ENCODE measurements around the gene ITPR3. TPM values are rescaled to one million over a fixed set of nuclear protein-coding genes. Genes with fewer than 3 reads are reported as not detected.

The ITPR3 gene
- total RNA-seq, 1 experiment from 2014 or later = 103 TPM

DNA sequence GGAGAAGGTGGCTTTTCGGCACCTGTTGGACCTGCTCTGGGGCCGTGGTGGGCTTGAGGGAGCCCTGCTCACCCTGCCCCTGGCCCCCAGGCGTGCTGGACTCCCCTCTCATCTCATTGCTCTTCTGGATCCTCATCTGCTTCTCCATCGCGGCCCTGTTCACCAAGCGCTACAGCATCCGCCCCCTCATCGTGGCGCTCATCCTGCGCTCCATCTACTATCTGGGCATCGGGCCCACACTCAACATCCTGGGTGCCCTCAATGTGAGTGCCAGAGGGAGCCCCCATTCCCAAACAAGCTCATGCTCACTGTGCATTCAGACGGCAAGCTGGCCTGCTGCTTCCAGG is 68.0 kb downstream of the ITPR3 start:
- ChIA-PET RAD21 (ENCODE audit: low non-redundant PET in 1 of 2, low total read pairs in 2 of 2, uncharacterized antibody in 2 of 2, unreplicated experiment in 2 of 2) (no interaction called here), POLR2A (no interaction called here), CTCF (interaction anchor here (1.6 kb wide), 1 partner anchor 11 kb away, joined by 6 read pairs; no protein-coding TSS in a partner anchor)
- H3K4me2 ChIP-seq (ENCODE audit: low read length) = no peak overlapping the region
- no peak overlapping the region for H2AFZ ChIP-seq (ENCODE audit: low read depth, low read length, poor library complexity, severe bottlenecking)
- no peaks in the 10 kb centered on the region for H3K9me3 ChIP-seq (ENCODE audit: control insufficient read depth in 1 of 2, insufficient read depth in 1 of 2, low read depth in 1 of 2, low read length in 2 of 2)
- intact Hi-C loops (cut with micrococcal nuclease) = no loop called here
- no peak for ATAC-seq
- H3K9ac ChIP-seq (ENCODE audit: low read length) = no peak overlapping the region
- no peak for DNase-seq (ENCODE audit: low read depth, low spot score)
- no peaks in the 10 kb centered on the region for H4K20me1 ChIP-seq (ENCODE audit: insufficient read depth)
- BruUV-seq (replicated peaks) = no TSS peak
- no peak overlapping the region for H3K27ac ChIP-seq (ENCODE audit: low read depth, low read length)
- no peaks in the 10 kb centered on the region for H3K9me2 ChIP-seq (ENCODE audit: insufficient read depth)
- no peak overlapping the region for H3K4me3 ChIP-seq (replicated peaks in 1 of 2; ENCODE audit: low read depth in 1 of 2, low read length in 2 of 2)
- H3K4me1 ChIP-seq (ENCODE audit: control insufficient read depth in 1 of 2, insufficient read depth in 2 of 2, low read length in 2 of 2) = no peaks in the 10 kb centered on the region
- TF ChIP-seq EGR1 (IDR thresholded peaks at IDR 0.05; ENCODE audit: low read depth) (no peak), SRF (IDR thresholded peaks at IDR 0.05; ENCODE audit: low read depth) (no peak), EZH2 (IDR thresholded peaks at IDR 0.05) (no peak), ZFX (IDR thresholded peaks at IDR 0.05) (no peak), CBX3 (IDR thresholded peaks at IDR 0.05; ENCODE audit: low read depth) (no peak), JUND (IDR thresholded peaks at IDR 0.05) (no peak), POLR2AphosphoS5 (IDR thresholded peaks at IDR 0.05; ENCODE audit: low read depth, low read length) (no peak), TCF7L2 (IDR thresholded peaks at IDR 0.05; ENCODE audit: borderline replicate concordance, extremely low read depth, insufficient read depth, insufficient read length) (no peak), YY1 (IDR thresholded peaks at IDR 0.05; ENCODE audit: extremely low read depth, insufficient replicate concordance, low read depth, low read length) (no peak), FOSL1 (IDR thresholded peaks at IDR 0.05; ENCODE audit: low read depth) (no peak), EZH2phosphoT487 (IDR thresholded peaks at IDR 0.05; ENCODE audit: borderline replicate concordance) (no peak), ZNF274 (IDR thresholded peaks at IDR 0.05; ENCODE audit: low read depth, low read length) (no peak), POLR2A (IDR thresholded peaks at IDR 0.05; ENCODE audit: borderline replicate concordance, extremely low read depth, insufficient read depth, insufficient read length) (no peak), RAD21 (IDR thresholded peaks at IDR 0.05; ENCODE audit: low read depth) (no peak), CEBPB (IDR thresholded peaks at IDR 0.05; ENCODE audit: low read depth) (no peak), SP1 (IDR thresholded peaks at IDR 0.05; ENCODE audit: low read depth) (no peak)
- TF ChIP-seq, protein P1, sequence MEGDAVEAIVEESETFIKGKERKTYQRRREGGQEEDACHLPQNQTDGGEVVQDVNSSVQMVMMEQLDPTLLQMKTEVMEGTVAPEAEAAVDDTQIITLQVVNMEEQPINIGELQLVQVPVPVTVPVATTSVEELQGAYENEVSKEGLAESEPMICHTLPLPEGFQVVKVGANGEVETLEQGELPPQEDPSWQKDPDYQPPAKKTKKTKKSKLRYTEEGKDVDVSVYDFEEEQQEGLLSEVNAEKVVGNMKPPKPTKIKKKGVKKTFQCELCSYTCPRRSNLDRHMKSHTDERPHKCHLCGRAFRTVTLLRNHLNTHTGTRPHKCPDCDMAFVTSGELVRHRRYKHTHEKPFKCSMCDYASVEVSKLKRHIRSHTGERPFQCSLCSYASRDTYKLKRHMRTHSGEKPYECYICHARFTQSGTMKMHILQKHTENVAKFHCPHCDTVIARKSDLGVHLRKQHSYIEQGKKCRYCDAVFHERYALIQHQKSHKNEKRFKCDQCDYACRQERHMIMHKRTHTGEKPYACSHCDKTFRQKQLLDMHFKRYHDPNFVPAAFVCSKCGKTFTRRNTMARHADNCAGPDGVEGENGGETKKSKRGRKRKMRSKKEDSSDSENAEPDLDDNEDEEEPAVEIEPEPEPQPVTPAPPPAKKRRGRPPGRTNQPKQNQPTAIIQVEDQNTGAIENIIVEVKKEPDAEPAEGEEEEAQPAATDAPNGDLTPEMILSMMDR (IDR thresholded peaks at IDR 0.05 in 2 of 3, conservative IDR thresholded peaks at IDR 0.05 in 1 of 3; ENCODE audit: borderline replicate concordance in 1 of 3, insufficient read depth in 1 of 3, low read depth in 2 of 3, low read length in 2 of 3) = no peak
- TF ChIP-seq, protein P2, sequence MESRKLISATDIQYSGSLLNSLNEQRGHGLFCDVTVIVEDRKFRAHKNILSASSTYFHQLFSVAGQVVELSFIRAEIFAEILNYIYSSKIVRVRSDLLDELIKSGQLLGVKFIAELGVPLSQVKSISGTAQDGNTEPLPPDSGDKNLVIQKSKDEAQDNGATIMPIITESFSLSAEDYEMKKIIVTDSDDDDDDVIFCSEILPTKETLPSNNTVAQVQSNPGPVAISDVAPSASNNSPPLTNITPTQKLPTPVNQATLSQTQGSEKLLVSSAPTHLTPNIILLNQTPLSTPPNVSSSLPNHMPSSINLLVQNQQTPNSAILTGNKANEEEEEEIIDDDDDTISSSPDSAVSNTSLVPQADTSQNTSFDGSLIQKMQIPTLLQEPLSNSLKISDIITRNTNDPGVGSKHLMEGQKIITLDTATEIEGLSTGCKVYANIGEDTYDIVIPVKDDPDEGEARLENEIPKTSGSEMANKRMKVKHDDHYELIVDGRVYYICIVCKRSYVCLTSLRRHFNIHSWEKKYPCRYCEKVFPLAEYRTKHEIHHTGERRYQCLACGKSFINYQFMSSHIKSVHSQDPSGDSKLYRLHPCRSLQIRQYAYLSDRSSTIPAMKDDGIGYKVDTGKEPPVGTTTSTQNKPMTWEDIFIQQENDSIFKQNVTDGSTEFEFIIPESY (IDR thresholded peaks at IDR 0.05; ENCODE audit: extremely low read depth, insufficient replicate concordance, low read length) = no peak
- TF ChIP-seq, protein P3, sequence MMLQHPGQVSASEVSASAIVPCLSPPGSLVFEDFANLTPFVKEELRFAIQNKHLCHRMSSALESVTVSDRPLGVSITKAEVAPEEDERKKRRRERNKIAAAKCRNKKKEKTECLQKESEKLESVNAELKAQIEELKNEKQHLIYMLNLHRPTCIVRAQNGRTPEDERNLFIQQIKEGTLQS (IDR thresholded peaks at IDR 0.05) = no peak
- TF ChIP-seq, protein P4, sequence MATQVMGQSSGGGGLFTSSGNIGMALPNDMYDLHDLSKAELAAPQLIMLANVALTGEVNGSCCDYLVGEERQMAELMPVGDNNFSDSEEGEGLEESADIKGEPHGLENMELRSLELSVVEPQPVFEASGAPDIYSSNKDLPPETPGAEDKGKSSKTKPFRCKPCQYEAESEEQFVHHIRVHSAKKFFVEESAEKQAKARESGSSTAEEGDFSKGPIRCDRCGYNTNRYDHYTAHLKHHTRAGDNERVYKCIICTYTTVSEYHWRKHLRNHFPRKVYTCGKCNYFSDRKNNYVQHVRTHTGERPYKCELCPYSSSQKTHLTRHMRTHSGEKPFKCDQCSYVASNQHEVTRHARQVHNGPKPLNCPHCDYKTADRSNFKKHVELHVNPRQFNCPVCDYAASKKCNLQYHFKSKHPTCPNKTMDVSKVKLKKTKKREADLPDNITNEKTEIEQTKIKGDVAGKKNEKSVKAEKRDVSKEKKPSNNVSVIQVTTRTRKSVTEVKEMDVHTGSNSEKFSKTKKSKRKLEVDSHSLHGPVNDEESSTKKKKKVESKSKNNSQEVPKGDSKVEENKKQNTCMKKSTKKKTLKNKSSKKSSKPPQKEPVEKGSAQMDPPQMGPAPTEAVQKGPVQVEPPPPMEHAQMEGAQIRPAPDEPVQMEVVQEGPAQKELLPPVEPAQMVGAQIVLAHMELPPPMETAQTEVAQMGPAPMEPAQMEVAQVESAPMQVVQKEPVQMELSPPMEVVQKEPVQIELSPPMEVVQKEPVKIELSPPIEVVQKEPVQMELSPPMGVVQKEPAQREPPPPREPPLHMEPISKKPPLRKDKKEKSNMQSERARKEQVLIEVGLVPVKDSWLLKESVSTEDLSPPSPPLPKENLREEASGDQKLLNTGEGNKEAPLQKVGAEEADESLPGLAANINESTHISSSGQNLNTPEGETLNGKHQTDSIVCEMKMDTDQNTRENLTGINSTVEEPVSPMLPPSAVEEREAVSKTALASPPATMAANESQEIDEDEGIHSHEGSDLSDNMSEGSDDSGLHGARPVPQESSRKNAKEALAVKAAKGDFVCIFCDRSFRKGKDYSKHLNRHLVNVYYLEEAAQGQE (IDR thresholded peaks at IDR 0.05; ENCODE audit: low read depth) = no peak
- H3K36me3 ChIP-seq (ENCODE audit: control insufficient read depth in 1 of 2, insufficient read depth in 2 of 2, low read length in 2 of 2) = peaks cover 20 to 72% of the 10 kb centered on the region in 2 experiments
- no peaks in the 10 kb centered on the region for H3K27me3 ChIP-seq (ENCODE audit: insufficient read depth, low read length)
- no peaks in the 10 kb centered on the region for H3K79me2 ChIP-seq (ENCODE audit: insufficient read depth, low read length)
